ENCODE data around the gene RASA1. TPM values are rescaled to one million over a fixed set of nuclear protein-coding genes. Genes with fewer than 3 reads are reported as not detected.

RASA1 gene
- total and polyA plus RNA-seq, 9 of the 15 experiments (the other 6 are each of a cell fraction or from before 2014, with no cell fraction given): 3.2 to 17.3 (median 9.2) TPM

DNA sequence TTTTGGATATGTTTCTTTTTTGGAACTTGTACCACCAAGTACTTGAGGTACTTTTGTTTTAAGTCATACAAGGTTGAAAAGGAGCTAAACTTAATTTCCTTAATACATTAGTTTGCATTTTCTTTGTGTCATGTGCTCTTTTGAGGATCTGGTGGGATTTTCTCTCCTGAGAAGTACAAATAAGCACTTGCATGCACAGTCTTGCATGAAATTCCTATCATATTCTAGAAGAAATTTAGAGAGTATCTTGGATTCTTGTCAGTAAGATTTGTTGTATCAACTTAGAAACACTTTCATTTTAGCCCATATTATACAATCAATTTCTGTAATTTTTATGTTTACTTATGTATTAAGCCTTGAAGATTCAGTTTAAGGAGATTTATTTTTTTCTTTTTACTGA is 80.2 kb downstream of the RASA1 start (continued):
- TF ChIP-seq, protein P1, sequence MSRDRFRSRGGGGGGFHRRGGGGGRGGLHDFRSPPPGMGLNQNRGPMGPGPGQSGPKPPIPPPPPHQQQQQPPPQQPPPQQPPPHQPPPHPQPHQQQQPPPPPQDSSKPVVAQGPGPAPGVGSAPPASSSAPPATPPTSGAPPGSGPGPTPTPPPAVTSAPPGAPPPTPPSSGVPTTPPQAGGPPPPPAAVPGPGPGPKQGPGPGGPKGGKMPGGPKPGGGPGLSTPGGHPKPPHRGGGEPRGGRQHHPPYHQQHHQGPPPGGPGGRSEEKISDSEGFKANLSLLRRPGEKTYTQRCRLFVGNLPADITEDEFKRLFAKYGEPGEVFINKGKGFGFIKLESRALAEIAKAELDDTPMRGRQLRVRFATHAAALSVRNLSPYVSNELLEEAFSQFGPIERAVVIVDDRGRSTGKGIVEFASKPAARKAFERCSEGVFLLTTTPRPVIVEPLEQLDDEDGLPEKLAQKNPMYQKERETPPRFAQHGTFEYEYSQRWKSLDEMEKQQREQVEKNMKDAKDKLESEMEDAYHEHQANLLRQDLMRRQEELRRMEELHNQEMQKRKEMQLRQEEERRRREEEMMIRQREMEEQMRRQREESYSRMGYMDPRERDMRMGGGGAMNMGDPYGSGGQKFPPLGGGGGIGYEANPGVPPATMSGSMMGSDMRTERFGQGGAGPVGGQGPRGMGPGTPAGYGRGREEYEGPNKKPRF (IDR thresholded peaks at IDR 0.05; ENCODE audit: low read depth, low read length): no peak
- TF ChIP-seq ASH1L (IDR thresholded peaks at IDR 0.05; ENCODE audit: borderline replicate concordance, low read depth, partially characterized antibody): no peak

DNA sequence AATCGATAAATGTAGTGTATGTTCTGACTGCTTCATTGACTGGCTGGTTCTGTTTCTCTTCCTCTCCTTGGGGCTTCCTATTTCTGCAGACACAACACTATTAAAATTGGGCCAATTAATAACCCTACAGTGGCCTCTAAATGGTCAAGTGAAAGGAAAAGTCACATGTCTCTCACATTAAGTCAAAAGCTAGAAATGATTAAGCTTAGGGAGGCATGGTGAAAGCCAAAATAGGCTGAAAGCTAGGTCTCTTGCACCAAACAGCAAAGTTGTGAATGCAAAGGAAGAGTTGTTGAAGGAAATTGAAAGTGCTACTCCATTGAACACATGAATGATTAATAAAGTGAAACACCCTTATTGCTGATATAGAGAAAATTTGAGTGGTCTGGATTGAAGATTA is 86.8 kb downstream of the RASA1 start:
- H3K4me1 ChIP-seq (replicated peaks in 1 of 2; ENCODE audit: control insufficient read depth in 2 of 2, insufficient read depth in 2 of 2, low read length in 2 of 2): no peaks in the 10 kb centered on the region
- in situ Hi-C loops (cut with MboI): no loop called here
- H3K4me3 ChIP-seq: no peak overlapping the region
- no peaks in the 10 kb centered on the region for H3K9me3 ChIP-seq (replicated peaks; ENCODE audit: control insufficient read depth, insufficient read depth, low read depth, low read length)
- no peaks in the 10 kb centered on the region for H4K20me1 ChIP-seq (replicated peaks; ENCODE audit: control insufficient read depth, insufficient read depth, low read length)
- ATAC-seq: no peak
- no peaks in the 10 kb centered on the region for H3K79me2 ChIP-seq (ENCODE audit: control insufficient read depth, insufficient read depth, low read length)
- DNase-seq (ENCODE audit: extremely low read depth in 1 of 4, low spot score in 3 of 4): no peak
- no peak overlapping the region for H2AFZ ChIP-seq (ENCODE audit: low read depth, low read length)
- TF ChIP-seq POLR2H (tag; IDR thresholded peaks at IDR 0.05; ENCODE audit: low read depth): no peak
- TF ChIP-seq GABPA (tag; conservative IDR thresholded peaks at IDR 0.05; ENCODE audit: low read depth): no peak
- no TSS peak for BruUV-seq (replicated peaks)
- peaks cover 43% of the 10 kb centered on the region for H3K36me3 ChIP-seq (ENCODE audit: control insufficient read depth, insufficient read depth, low read length)
- no peaks in the 10 kb centered on the region for H3K9me1 ChIP-seq (ENCODE audit: control insufficient read depth, insufficient read depth, low read length)
- ChIA-PET CTCF (ENCODE audit: low intra/inter-chr PET ratio) (no interaction called here), POLR2A (interaction anchor here (1.0 to 1.5 kb wide), 2 partner anchors 17 to 86 kb away, joined by 3 to 4 read pairs; no protein-coding TSS in a partner anchor)
- no peaks in the 10 kb centered on the region for H3K27me3 ChIP-seq (ENCODE audit: control insufficient read depth in 2 of 2, insufficient read depth in 2 of 2, low read length in 2 of 2)
- no peak for FAIRE-seq
- no peak overlapping the region for H3K27ac ChIP-seq (ENCODE audit: extremely low read depth, low read depth, low read length)
- WGBS (ENCODE audit: insufficient coverage, low coverage, missing lambda C conversion rate): 88% methylated on average over 1 of the region's 1 CpG
- H3K4me2 ChIP-seq (ENCODE audit: insufficient read depth, low read length): no peak overlapping the region
- intact Hi-C loops (cut with micrococcal nuclease): no loop called here
- H3K9ac ChIP-seq (ENCODE audit: insufficient read depth in 1 of 2, low read depth in 2 of 2, low read length in 2 of 2): no peak overlapping the region

Measured in K562 (cell line).